GM23338 (cell line): ENCODE results near the gene SRCIN1. TPM values are rescaled to one million over a fixed set of nuclear protein-coding genes. Genes with fewer than 3 reads are reported as not detected.
"Not testable (repeated sequence)": the region's sequence is repeated elsewhere in the genome, so short reads cannot be mapped to it uniquely, and the experiment has no call there.

Experiments
- ATAC-seq: fragments of 200-7000 bp; cut with Tn5 transposase; 3 replicates; pipeline ENCODE4 v1.9.1; 2020
- DNase-seq: peaks from one replicate; pipeline ENCODE4 v3.0.0-alpha.2; 2015; ENCODE audit warnings: low spot score
- H2AFZ ChIP-seq: fragments of 200-600 bp; sonication (generic); 2 replicates; pipeline ENCODE4 v1.8.0; 2016; ENCODE audit warnings: antibody characterized with exemption, mild to moderate bottlenecking, moderate library complexity
- H3F3A ChIP-seq: fragments of 200-600 bp; sonication (generic); replicated peaks from 2 replicates; pipeline ENCODE4 v1.8.0; 2017; ENCODE audit warnings: antibody characterized with exemption, mixed run types, low read depth
- H3K27ac ChIP-seq: fragments of 200-600 bp; sonication (generic); 2 replicates; pipeline ENCODE4 v1.6.1; 2016; ENCODE audit warnings: low read depth
- H3K27me3 ChIP-seq: fragments of 200-600 bp; sonication (generic); 2 replicates; pipeline ENCODE4 v1.8.0; 2016; ENCODE audit warnings: mild to moderate bottlenecking, mixed run types, moderate library complexity; ENCODE audit not compliant: insufficient read depth
- H3K36me3 ChIP-seq: fragments of 200-600 bp; sonication (generic); 2 replicates; pipeline ENCODE4 v1.8.0; 2016; ENCODE audit warnings: mild to moderate bottlenecking; ENCODE audit not compliant: insufficient read depth
- H3K4me1 ChIP-seq: fragments of 200-600 bp; sonication (generic); 2 replicates; pipeline ENCODE4 v1.8.0; 2016; ENCODE audit warnings: mild to moderate bottlenecking, moderate library complexity; ENCODE audit not compliant: insufficient read depth
- H3K4me2 ChIP-seq: fragments of 200-600 bp; sonication (generic); 2 replicates; pipeline ENCODE4 v1.7.1; 2017; ENCODE audit warnings: mixed run types
- H3K4me3 ChIP-seq: fragments of 200-600 bp; sonication (generic); 2 replicates; pipeline ENCODE4 v1.6.1; 2016; ENCODE audit warnings: mixed run types
- H3K79me2 ChIP-seq: fragments of 200-600 bp; sonication (generic); replicated peaks from 2 replicates; pipeline ENCODE4 v1.8.0; 2017; ENCODE audit warnings: mild to moderate bottlenecking; ENCODE audit not compliant: insufficient read depth
- H3K9me2 ChIP-seq: fragments of 200-600 bp; sonication (generic); 2 replicates; pipeline ENCODE4 v1.8.0; 2017; ENCODE audit not compliant: insufficient read depth
- H4K20me1 ChIP-seq: fragments of 200-600 bp; sonication (generic); replicated peaks from 2 replicates; pipeline ENCODE4 v1.8.0; 2017; ENCODE audit warnings: mild to moderate bottlenecking; ENCODE audit not compliant: insufficient read depth
- H3K27ac Mint-ChIP-seq: 2 replicates; pipeline ENCODE4 v1.8.0; 2020; ENCODE audit warnings: inconsistent platforms, mild to moderate bottlenecking, moderate library complexity, mixed read lengths
- H3K27me3 Mint-ChIP-seq: 3 replicates; pipeline ENCODE4 v1.8.0; 2022; ENCODE audit warnings: low read depth, mild to moderate bottlenecking, moderate library complexity, mixed read lengths, inconsistent platforms; ENCODE audit not compliant: insufficient read depth, poor library complexity
- H3K36me3 Mint-ChIP-seq: 3 replicates; pipeline ENCODE4 v1.8.0; 2021; ENCODE audit warnings: low read depth, mild to moderate bottlenecking, inconsistent platforms, moderate library complexity, mixed read lengths
- H3K4me1 Mint-ChIP-seq: 3 replicates; pipeline ENCODE4 v1.8.0; 2020; ENCODE audit warnings: mild to moderate bottlenecking, inconsistent platforms, mixed read lengths
- H3K4me3 Mint-ChIP-seq: 3 replicates; pipeline ENCODE4 v1.8.0; 2021; ENCODE audit warnings: moderate library complexity, mild to moderate bottlenecking, inconsistent platforms, mixed read lengths
- H3K9me3 Mint-ChIP-seq: 3 replicates; pipeline ENCODE4 v1.8.0; 2020; ENCODE audit warnings: moderate library complexity, mild to moderate bottlenecking, inconsistent platforms, mixed read lengths
- CTCF ChIP-seq, 2 experiments: fragments of 200-600 bp in 1 of 2; sonication (generic) in 1 of 2; conservative IDR thresholded peaks; 2 replicates each; pipeline versions ENCODE4 v1.5.1 to v1.6.1; 2016 to 2017; ENCODE audit warnings: antibody characterized with exemption in 2 of 2, low read depth in 2 of 2, mild to moderate bottlenecking in 2 of 2, moderate library complexity in 1 of 2
- polyA plus RNA-seq: library from polyadenylated mRNA; unstranded; fragments of >200 nt; fragmentation: Nextera tagmentation; extraction: Ambion mirVana; gene quantifications from 2 replicates; pipeline ENCODE4 v1.2.1, GENCODE V29; 2016
- total RNA-seq: library from RNA; depleted of rRNA; stranded (reverse); fragments of >200 nt; shearing (Covaris generic); gene quantifications from 2 replicates; pipeline ENCODE4 v1.2.3, GENCODE V29; 2014

The SRCIN1 gene
- total and polyA plus RNA-seq, 2 experiments from 2014 or later = 0.87 to 2.2 TPM

- H3K36me3 ChIP-seq = peaks cover 12% of the 10 kb centered on the region; the same call in 1 of the 2 replicates
- ATAC-seq = peak; percentile 45; the same call in 2 of the 3 replicates
- not testable (repeated sequence) for H3K27ac Mint-ChIP-seq
Observed at GRCh38 chr17:38492067-38493040, 113.4 kb downstream of the SRCIN1 start.

GRCh38 chr17:38491346-38492066 is 114.2 kb downstream of the SRCIN1 start:
- H3K27ac ChIP-seq, H3F3A ChIP-seq, H3K4me3 ChIP-seq, H3K27ac Mint-ChIP-seq, H3K9me2 ChIP-seq, H3K4me2 ChIP-seq, ATAC-seq, H3K27me3 ChIP-seq, H3K4me3 Mint-ChIP-seq, H3K9me3 Mint-ChIP-seq, H3K79me2 ChIP-seq, H3K27me3 Mint-ChIP-seq, H2AFZ ChIP-seq, H3K4me1 Mint-ChIP-seq, H3K4me1 ChIP-seq, H4K20me1 ChIP-seq, DNase-seq: not testable (repeated sequence)
- peaks cover 15% of the 10 kb centered on the region; the same call in 1 of the 2 replicates for H3K36me3 ChIP-seq
- H3K36me3 Mint-ChIP-seq = peaks cover 88% of the 10 kb centered on the region

More at GRCh38 chr17:38492067-38493040, 113.4 kb downstream of the SRCIN1 start:
- not testable (repeated sequence) for H3K27me3 Mint-ChIP-seq, H3F3A ChIP-seq, H3K9me3 Mint-ChIP-seq, H2AFZ ChIP-seq, H3K79me2 ChIP-seq, H3K4me1 Mint-ChIP-seq, H3K4me3 ChIP-seq, H3K27ac ChIP-seq, H4K20me1 ChIP-seq, H3K27me3 ChIP-seq, H3K9me2 ChIP-seq, H3K4me3 Mint-ChIP-seq, H3K4me2 ChIP-seq, H3K4me1 ChIP-seq
- TF ChIP-seq CTCF (conservative IDR thresholded peaks at IDR 0.05; ENCODE audit: low read depth in 2 of 2) = peak; percentile 20 to 62; a peak in 3 of 4 replicates
- H3K36me3 Mint-ChIP-seq = peaks cover 88% of the 10 kb centered on the region
- peak; percentile 84 for DNase-seq

DNA sequence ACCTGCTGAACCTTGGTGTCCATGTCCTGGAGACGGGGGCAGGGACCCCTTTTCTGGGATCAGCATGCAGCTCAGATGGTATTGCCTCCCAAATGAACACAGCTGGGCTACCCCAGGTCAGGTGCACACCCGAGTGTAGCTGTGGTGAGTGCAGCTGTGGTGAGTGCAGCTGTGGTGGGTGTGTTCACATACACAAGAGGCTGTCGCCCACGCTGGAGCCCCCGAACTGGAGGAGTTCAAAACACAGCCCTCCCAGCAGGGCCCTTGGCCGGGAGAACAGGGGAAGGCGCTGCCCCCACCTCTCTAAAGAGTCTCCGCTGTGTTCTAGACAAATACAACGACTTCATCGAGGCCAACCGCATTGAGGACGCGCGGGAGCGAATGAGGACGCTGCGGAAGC is 116.0 kb downstream of the SRCIN1 start:
- not testable (repeated sequence) for DNase-seq, H3K9me2 ChIP-seq, H3K79me2 ChIP-seq, H3K9me3 Mint-ChIP-seq, H3K4me1 Mint-ChIP-seq, H3K4me3 ChIP-seq, H4K20me1 ChIP-seq, H3K27ac ChIP-seq, H3F3A ChIP-seq, H3K4me2 ChIP-seq, H3K27me3 Mint-ChIP-seq, H3K36me3 ChIP-seq, H3K4me3 Mint-ChIP-seq, H3K4me1 ChIP-seq, H2AFZ ChIP-seq, ATAC-seq, H3K27ac Mint-ChIP-seq, H3K27me3 ChIP-seq
- H3K36me3 Mint-ChIP-seq = peaks cover 87% of the 10 kb centered on the region

GRCh38 chr17:38485681-38486298 is 120.0 kb downstream of the SRCIN1 start:
- H3F3A ChIP-seq, H3K79me2 ChIP-seq, H3K36me3 ChIP-seq, DNase-seq, H3K4me3 ChIP-seq, H3K9me3 Mint-ChIP-seq, H3K4me2 ChIP-seq, ATAC-seq, H3K4me3 Mint-ChIP-seq, H2AFZ ChIP-seq, H3K27me3 ChIP-seq, H3K27ac ChIP-seq, H4K20me1 ChIP-seq, H3K4me1 ChIP-seq, H3K9me2 ChIP-seq: not testable (repeated sequence)
- Mint-ChIP-seq H3K27ac (0 out of 2 replicates have a peak overlapping the region, but pooled peaks have one; percentile 61), H3K4me1 (peaks cover 23% of the 10 kb centered on the region), H3K36me3 (peaks cover 75% of the 10 kb centered on the region), H3K27me3 (peaks cover 11% of the 10 kb centered on the region)
